HG03378 (cell line): ENCODE data around the gene DCTN1.
"Not testable (repeated sequence)": the region's sequence is repeated elsewhere in the genome, so short reads cannot be mapped to it uniquely, and the experiment has no call there.

Experiments
- ATAC-seq: cut with Tn5 transposase; IDR thresholded peaks from one replicate; pipeline ENCODE4 v1.9.1; 2021; ENCODE audit warnings: mild to moderate bottlenecking, moderate library complexity; ENCODE audit not compliant: unreplicated experiment

DCTN1 gene

DNA sequence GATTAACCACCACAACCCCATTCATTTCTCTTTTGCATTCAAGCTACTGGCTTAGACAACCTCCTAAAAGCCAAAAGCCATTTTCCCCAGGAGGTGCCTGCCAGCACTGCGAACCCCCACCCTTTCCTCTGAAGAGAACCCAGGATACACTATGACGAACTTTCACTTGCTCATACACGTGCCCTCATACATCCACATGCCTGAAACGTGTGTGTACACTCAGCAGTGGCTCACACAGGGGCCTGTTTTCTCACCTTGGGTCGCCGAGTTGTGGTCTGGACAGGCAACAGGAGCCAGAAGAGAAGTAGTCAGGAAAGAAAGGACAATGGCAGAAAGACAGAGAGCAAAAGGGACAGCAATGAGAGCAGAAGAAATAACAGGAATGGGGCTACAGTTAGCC, 7.4 kb downstream of the DCTN1 start:
- ATAC-seq, result no peak

DNA sequence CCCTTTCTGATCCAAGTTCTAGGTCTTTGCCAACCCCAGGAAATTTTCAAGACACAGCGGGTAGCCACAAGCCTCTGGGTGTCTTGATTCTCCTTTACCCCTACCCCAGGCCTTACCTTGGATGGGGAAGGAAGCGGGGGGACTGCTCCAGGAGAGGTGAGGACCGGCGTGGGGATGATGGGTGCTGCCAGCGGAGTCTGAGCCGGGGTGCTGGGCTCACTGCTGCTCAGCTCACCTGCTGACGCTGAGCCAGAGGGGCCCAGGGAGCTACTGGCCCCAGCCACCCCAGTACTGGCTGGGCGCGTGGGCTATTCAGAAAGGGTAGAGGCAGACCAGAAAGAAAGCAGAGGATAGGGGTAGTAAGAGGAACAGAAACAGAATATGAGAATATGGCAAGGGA, 8.7 kb downstream of the DCTN1 start:
- ATAC-seq, result no peak

DNA sequence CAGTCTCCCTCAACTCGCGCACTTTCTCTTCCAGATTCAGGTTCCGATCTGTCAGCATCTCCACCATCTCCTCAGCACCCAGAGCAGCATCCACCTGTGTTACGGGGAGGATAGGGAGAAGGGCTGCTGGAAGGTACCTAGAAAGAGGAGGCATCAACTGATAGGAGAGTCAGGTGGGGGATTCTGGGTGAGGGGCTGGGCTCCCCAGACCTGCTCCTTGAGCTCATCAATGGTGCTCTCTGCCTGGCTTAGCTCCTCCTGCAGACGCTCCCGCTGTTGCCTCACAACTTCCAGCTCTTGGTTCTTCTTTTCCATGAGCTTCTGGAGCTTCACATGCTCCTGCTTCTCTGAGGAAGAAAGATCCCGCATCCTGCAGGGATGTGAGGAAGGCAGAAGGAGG, 10.1 kb downstream of the DCTN1 start:
- no peak for ATAC-seq

DNA sequence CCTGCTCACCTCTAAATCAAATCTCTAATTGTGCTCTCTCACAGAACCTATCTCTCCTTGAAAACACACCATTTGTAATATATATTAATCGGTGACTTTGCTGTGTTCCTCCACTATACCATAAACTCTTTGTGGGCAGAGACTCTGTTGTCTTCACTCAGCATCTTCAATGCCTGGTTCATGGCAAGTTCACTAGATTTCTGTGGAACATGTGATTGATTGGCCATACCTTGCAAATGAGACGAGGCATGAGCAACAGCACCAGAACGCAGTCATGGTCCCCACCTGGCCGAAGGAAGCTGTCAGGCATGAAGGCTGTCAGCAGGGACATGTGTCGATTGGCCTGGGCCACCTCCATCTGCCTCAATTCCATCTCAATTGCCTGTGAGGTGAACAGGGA, 11.6 kb downstream of the DCTN1 start:
- ATAC-seq, result no peak

DNA sequence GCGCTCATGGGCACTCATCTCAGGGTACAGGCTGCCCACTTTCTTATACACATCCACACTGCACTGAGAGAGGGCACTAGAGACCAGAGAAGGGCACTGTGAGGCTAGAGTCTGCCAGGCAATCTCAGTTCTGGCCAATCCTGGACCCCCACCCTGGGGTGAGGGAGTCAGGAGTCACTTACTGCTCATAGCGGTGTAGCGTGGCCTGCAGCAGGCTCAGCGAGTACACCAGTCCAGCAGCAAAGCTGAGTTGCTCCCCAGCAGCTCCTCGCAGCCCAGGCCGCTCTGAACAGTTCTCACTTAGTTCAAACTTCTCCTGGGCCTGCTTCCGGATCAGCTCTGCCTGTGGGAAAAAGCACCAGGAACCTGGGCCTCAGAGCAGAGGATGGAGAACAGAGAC, 12.3 kb downstream of the DCTN1 start:
- ATAC-seq, result no peak

DNA sequence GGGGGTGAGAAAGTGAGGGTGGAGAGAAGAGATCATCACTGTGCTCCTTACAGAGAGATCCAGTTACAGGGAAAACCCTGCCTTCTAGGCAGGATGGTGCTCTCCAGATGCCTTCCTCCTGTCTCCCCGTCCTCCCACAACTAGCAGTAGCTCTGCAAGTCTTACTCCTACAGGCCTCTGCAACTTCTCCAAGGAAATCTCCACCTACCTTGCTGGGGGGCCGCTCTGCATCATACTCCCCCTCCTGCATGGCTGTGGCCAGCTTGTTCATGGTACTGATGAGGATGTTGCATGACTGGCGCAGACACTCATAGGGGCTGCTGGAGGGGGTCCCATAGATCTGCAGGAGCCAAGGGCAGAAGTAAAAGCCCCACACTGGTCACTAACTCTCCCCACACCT, 14.1 kb downstream of the DCTN1 start:
- no peak for ATAC-seq

DNA sequence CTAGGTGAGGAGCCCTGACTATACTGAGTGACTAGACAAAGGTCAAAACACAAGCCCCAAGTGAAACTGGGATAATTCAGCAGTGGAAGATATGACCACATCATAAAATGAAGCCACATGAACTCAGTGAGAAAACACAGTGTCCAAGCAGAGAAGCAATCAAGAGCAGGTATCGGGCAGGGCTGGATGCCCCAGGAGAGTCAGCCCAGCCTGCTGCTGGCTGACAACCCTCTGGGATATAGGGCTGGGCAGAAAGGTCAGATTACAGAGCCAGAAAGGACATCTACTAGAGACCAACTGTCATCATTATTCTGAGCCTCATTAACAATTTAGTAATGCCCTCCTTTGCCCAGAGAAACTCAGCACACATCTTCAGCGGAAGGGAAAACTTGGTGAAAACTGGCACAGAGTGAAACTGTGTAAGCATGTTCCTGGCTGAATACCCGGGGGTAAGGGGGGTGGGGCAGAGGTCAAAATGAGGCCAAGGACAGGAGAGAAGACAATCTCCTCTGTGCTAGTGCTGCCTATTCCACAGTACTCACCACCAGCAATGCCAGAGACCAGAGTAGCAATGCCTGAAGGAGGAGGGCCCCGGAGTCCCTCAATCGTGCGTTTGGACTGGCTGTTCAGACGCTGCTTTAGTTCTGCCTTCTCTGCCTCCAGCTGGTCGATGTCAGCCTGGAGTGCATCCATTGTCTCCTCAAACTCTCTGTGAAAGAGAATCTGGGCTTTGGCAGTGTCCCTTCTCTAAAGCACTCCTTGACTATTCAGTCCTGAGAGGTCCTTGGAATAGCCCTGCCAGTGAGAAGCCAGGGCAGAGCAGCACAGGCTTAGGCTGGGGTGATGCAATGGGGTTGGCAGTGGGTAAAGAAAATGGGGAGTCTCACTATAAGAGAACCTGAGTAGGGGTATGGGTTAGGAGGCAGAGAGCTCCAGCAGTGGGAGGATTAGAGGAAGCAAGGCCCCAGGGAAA, 15.3 kb downstream of the DCTN1 start:
- ATAC-seq, result no peak

DNA sequence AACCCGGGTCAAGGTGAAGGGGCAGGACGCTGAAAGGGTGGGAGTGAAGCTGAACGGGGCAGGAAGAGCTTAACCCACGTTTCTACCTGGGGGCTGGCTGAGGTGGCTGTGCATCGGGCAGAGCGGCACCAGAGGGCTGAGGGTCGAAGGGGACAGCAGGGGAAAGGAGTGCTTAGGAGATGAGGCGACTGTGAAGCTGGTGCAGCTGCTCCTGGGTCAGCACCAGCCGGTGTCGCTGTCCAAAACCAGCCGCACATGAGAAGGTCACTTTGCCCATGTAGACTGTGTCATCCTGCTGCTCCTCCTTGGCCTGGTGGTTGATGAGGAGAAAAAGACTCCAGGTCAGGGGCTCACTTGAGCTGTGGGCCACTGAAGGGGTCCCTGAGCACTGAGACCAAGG, 18.8 kb downstream of the DCTN1 start:
- ATAC-seq, result no peak

DNA sequence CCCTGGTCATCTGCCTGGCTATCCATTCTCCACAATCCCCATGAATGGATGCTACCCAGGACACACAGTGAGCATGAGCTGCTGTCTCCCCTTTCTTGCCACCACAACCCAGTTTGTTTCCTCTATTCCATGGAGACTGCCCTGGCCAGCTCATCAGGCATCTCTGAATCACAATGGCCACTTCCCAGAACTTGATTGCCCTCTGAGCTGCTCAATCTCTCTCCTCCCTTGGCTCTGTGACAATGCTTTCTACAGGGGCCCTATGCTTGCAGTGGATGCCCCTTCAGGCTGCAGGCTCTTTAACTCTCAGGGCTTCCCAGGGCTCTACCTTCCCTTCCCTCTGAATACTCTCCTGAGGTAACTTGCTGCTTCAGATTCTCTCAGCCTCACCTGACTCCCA, 22.5 kb downstream of the DCTN1 start:
- ATAC-seq, result no peak

DNA sequence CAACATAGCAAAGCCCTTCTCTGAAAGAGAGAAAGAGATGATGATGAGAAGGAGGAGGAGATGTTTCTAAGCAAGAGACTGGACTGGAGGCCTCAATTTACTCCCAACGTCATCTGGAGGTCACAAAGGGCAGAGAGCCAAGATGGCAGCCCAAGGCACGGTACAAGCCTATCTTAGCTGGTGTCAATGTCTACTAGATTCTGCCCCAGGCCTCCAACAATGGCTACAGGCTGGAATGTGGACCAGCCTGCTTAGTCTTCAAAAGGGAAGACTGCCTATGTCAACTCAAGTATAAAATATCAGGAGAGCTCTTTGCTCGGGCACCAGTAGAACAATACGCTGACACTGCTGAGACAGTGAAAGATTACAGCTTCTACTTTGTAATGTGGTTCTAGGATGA, 30.2 kb downstream of the DCTN1 start:
- no peak for ATAC-seq

DNA sequence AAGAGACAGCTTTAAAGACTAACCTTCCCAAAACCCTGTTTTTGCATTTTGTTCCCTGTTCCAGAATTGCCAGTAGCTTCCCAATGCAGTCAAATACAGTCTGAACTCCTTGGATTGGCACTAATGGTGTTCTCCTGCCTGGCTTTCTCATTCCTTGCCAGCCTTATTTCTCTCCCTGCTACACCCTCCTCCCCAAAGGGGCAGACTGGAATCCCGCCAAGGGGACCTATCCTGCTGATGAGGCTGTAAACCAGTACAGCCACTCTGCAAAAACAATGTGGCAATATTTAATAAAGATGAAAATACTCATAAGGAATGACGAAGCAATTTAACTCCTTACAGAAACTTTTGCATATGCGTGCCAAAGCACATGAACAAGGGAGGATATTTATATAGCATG, 32.4 kb downstream of the DCTN1 start:
- no peak for ATAC-seq

DNA sequence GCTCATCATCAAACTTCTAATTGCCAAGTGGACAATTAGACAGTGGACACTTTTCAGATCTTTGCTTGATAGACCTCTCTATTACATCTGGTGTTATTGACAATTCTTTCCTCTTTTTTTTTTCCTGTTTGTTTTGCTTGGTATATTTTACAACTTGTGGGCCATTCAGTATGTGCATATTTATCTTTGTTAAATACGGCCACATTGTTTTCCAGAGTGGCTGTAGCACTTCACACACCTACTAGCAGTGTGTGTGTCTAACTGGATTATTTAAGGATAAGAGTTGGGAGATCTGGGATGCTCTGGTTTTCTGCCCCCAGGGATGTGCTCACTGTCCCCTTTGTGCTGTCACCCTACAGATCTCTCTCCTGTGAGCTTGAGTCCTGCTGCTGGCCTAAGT, 32.8 kb downstream of the DCTN1 start:
- no peak for ATAC-seq

DNA sequence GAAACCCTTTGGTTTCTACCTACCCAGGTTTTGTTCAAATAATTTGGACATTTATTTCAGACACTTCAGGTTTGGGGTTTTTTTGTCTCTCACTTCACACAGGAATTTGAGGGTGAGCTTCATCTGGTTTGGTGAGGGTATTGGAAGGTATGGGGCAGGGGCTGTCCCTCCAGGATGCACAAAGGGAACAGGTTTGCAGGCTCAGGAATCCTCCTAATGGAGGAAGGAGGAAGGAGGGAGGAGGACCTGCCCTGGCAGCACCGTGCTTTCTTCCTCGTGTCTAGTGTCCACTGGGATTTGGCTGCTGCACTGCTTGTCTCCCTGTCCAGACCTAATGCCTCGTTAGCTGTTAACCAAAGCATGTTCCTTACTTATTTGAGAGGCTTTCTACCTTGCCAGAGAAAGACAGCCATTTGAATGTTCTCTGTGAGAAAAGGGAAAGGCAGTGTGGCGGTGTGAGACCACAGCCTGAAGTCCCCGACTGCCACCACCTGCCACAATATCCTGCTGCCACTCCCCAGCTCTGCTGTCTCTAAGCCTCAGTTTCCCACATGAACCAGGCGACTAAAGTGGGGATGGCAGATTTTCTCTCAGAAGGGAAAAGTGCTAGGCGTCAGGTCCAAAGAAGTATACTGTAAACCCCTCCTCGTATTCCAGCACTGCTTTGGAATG, 34.7 kb downstream of the DCTN1 start:
- ATAC-seq, result no peak

DNA sequence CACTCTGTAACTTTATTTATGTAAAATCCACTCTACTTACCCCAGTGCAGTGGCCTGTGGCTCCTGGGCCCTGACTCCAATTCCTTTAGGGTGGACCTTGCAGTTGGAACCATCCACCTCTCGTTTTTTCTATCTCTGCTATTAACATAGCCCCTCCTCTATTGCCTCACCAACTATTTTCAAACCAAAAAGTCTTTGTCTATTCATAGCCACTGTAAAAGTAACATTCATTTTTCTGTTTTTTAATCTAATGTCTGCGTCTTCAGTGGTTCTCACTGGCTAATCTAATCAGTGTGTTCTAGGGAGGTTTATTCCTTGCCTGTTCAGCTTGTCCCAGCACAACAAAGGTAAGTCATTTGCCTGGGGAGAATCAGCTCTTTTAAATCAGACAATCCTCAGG, 36.8 kb downstream of the DCTN1 start, which contains the start of gene SLC4A5:
TSS of gene SLC4A5 (minus strand) at position 101 of the 400 bp plus-strand sequence. CDS start 28,393 bp downstream, outside the sequence.
- no peak for ATAC-seq

DNA sequence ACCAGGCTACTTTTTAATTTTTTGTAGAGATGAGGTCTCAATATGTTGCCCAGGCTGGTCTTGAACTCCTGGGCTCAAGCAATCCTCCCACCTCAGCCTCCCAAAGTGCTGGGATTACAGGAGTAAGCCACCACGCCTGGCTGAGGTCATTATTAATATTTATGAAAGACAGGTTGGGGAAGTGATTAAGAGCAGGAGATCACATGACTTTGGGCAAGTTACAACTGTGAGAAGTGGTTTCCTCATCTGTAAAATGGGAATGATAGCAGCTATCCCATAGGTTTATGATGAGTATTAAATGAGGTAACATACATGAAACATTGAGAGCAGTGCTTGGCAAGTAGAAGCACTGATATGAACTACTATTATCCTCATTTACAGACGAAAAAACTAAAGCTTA, 43.9 kb downstream of the DCTN1 start:
- not testable (repeated sequence) for ATAC-seq

DNA sequence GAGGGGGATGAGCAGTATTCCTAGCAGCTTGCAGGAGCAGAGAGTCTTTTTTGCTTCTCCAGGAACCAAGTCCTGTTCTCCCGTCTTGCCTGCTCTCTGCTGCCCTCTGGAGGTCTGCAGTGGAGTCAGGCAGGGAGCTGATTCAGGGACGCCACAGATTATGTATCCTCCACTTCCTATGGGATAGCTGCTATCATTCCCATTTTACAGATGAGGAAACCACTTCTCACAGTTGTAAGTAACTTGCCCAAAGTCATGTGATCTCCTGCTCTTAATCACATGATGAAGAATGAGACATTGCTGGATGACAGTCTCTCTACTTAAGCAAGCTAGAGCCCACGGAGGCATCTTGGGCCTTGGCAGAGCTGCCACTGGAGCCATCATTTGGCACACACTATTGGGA, 45.2 kb downstream of the DCTN1 start:
- peak; percentile 47 for ATAC-seq

DNA sequence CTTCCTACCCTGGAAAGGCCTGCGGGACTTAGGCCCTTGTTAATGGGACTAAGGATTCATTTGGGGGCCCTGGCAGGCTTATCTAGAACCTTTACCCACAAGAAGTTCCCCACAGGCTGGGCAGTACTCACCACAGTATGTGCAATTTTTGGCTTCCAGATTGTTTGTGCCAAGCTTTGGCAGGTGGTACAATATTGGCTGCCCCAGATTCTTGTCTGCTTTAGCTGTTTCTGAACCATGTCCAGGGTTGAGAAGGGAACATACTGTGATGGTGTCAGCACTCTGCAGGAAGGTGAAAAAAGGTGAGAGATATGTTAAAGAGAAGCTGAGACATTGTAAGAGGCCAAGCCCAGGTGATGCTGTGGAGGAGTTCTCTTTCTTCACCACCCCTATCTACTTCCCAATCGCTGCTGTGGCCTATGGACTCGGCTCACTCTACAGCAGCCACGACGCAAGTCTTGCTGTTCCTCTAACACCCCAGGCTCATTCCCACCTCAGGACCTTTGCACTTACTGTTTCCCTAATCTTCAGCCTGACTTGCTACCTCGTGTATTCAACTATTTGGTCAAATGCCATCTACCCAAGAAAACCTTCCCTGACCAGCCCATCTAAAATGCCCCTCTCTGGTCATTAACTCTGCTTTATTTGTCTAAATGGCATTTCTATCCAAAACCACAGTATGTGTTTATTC, 46.1 kb downstream of the DCTN1 start:
- ATAC-seq, result no peak

DNA sequence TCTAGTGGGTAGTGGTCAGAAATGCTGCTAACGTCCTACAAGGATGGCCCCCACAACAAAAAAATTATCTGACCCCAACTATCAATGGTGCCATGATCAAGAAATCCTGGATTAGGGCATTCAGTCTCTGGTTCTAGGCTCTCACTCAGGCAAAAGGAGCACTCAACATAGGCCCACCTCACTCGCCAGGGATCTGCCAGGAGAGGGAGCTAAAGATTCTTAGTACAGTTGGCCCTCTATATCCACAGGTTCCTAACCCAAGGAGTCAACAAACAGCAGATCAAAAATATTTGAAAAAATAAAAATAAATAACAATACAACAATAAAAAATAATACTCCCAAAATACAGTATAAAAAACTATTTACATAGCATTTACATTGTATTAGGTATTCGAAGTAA, 46.9 kb downstream of the DCTN1 start:
- no peak for ATAC-seq

DNA sequence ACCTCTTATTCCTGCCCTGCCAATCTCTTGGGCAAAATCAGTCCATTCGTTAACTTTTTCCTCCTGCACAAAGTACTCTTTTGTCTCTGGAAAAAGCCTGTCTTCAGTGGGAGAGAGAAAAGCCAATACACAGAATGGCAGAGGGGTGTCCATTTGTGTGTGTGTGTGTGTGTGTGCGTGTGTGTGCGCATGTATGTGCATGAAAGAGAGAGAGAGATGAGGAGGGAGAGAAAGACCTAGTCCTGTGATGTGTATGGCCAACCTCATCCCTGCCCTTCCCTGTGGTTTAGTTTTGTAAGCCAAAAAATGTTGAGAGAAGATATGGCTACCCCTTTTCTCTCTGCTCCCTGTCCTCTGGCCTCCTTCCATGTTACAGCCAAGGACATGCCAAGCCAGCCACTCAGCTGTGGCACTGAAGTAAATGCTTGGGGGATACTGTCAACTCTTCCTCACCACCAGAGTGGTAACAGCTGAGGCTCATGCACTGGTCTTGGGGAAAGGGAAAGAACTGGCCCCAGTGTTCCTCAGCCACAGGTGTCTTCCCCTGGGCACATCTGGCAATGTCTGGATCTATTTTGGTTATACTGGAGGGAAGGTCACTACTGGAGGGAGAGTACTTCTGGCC, 47.4 kb downstream of the DCTN1 start:
- ATAC-seq, result no peak

DNA sequence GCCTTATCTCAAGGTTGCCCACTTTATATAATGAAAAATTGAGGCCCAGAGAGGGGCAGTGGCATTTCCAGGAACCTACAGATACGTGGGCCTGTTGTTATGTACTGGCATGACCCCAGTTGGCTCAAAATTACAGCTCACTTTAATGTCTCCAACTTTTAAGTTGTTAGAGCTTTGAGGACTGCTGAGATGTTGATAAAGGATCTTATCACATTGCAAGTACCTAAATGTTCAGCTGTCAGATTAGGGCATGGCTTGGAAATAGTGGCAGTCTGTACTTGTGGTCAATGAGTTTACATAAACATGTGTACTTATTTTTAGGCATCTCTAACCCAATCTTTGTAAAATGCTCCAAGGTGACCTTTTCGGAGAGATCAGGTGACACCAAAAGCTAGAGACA, 51.5 kb downstream of the DCTN1 start:
- no peak for ATAC-seq

DNA sequence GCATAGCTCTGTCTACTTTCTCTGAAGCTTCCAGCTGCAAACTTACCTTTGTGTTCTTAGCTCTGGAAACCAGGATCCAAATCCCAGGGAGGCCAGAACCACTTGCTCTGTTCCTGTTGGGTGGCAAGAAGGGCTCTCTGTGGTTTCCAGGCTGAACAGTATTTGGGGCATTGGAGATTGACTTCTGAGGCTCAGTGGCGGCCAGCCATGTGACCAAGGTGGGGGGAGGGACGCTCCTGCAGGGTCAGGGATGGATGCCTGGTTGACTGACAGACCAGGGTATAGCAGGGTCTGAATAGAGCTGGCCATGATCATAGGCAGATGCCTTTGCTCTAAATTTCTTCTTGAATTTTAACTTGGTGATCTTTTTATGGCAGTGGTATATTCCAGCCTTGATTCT, 52.0 kb downstream of the DCTN1 start:
- no peak for ATAC-seq
